Measurements from ENCODE around the gene OR4C45. TPM values are rescaled to one million over a fixed set of nuclear protein-coding genes. Genes with fewer than 3 reads are reported as not detected.

OR4C45 gene
- total and polyA plus RNA-seq, 9 of the 15 experiments (the other 6 are each of a cell fraction or from before 2014, with no cell fraction given), result not detected

DNA sequence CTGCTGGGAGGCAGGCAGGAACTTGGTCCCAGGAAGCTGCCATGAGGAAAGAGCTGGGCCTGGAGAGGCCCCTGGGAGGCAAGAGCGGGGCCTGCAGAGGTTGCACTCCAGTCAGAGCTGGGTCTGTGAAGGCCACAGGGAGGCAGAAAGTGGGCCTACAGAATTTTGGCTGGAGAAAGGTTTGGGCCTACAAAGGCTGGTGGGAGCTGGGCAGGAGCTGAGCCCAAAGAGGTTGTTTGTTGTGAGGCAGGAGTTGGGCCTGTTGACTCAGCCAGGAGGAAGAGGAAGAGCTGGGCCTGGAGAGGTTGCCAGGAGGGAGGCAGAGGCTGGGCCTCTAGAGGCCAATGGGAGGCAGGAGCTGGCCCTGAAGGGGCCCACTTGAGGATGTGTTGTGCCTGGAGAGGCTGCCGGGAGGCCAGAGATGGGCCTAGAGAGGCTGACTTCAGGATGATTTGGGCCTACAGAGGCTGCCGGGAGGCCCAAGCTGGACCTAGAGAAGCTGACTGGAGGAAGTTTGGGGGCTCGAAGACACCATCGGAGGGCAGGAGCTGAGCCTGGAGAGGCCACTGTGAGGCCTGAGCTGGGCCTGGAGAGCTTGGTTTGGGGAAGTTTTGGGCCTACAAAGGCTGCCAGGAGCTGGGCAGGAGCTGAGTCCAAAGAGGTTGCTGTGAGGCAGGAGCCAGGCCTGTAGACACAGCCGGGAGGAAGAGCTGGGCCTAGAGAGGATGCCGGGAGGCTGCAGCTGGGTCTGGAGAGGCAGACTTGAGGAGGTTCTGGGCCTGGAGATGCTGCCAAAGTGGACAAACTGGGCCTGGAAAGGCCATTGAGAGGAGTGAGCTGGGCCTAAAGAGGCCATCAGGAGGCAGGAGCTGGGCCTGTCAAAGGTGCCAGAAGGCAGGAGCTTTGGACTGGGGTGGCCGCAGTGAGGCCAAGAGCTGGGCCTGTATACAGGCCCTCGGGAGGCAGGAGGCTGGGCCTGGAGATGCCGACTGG is 40.7 kb downstream of the OR4C45 start:
- H4K20me1 ChIP-seq (replicated peaks; ENCODE audit: control insufficient read depth, insufficient read depth, low read length), result no peaks in the 10 kb centered on the region
- H3K9me1 ChIP-seq (ENCODE audit: control insufficient read depth, insufficient read depth, low read length), result no peaks in the 10 kb centered on the region
- H3K4me3 ChIP-seq, result no peak overlapping the region
- no peak for ATAC-seq
- ChIA-PET POLR2A (no interaction called here), CTCF (ENCODE audit: low intra/inter-chr PET ratio) (no interaction called here)
- TF ChIP-seq, protein P1, sequence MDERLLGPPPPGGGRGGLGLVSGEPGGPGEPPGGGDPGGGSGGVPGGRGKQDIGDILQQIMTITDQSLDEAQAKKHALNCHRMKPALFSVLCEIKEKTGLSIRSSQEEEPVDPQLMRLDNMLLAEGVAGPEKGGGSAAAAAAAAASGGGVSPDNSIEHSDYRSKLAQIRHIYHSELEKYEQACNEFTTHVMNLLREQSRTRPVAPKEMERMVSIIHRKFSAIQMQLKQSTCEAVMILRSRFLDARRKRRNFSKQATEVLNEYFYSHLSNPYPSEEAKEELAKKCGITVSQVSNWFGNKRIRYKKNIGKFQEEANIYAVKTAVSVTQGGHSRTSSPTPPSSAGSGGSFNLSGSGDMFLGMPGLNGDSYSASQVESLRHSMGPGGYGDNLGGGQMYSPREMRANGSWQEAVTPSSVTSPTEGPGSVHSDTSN (CRISPR knock-in tag; IDR thresholded peaks at IDR 0.05; ENCODE audit: low read depth), result no peak
- TF ChIP-seq, protein P1 (tag; conservative IDR thresholded peaks at IDR 0.05; ENCODE audit: low read depth), result no peak
- TF ChIP-seq ATF7 (IDR thresholded peaks at IDR 0.05) (no peak), DACH1 (IDR thresholded peaks at IDR 0.05; ENCODE audit: partially characterized antibody) (no peak), SRSF9 (IDR thresholded peaks at IDR 0.05; ENCODE audit: borderline replicate concordance, low read depth, low read length) (no peak), PRMT5 (CRISPR knock-in tag; IDR thresholded peaks at IDR 0.05) (no peak), TAF7 (tag; IDR thresholded peaks at IDR 0.05) (no peak), CHD4 (IDR thresholded peaks at IDR 0.05; ENCODE audit: insufficient read depth, insufficient replicate concordance, low read depth, low read length, poor library complexity, severe bottlenecking) (no peak), GABPB2 (CRISPR knock-in tag; conservative IDR thresholded peaks at IDR 0.05) (no peak), EWSR1 (IDR thresholded peaks at IDR 0.05; ENCODE audit: borderline replicate concordance, low read depth, partially characterized antibody) (no peak)
- no peak for FAIRE-seq
- DNase-seq (ENCODE audit: extremely low read depth in 1 of 4, low spot score in 3 of 4), result no peak
- H3K4me2 ChIP-seq (ENCODE audit: insufficient read depth, low read length), result no peak overlapping the region
- no peaks in the 10 kb centered on the region for H3K36me3 ChIP-seq (ENCODE audit: control insufficient read depth, insufficient read depth, low read length)
- H3K9me3 ChIP-seq (replicated peaks; ENCODE audit: control insufficient read depth, insufficient read depth, low read depth, low read length), result no peaks in the 10 kb centered on the region; the same call in 1 of the 2 replicates
- no peaks in the 10 kb centered on the region for H3K27me3 ChIP-seq (ENCODE audit: control insufficient read depth in 2 of 2, insufficient read depth in 2 of 2, low read length in 2 of 2)
- H2AFZ ChIP-seq (ENCODE audit: low read depth, low read length), result no peak overlapping the region
- in situ Hi-C loops (cut with MboI), result no loop called here
- H3K79me2 ChIP-seq (ENCODE audit: control insufficient read depth, insufficient read depth, low read length), result no peaks in the 10 kb centered on the region
- H3K27ac ChIP-seq (ENCODE audit: extremely low read depth, low read depth, low read length), result no peak overlapping the region
- no TSS peak for BruUV-seq (replicated peaks)
- H3K4me1 ChIP-seq (replicated peaks in 1 of 2; ENCODE audit: control insufficient read depth in 2 of 2, insufficient read depth in 2 of 2, low read length in 2 of 2), result no peaks in the 10 kb centered on the region
- 5% methylated on average over 4 of the region's 10 CpGs for WGBS (ENCODE audit: insufficient coverage, low coverage, missing lambda C conversion rate)
- intact Hi-C loops (cut with micrococcal nuclease), result no loop called here
- no peak overlapping the region for H3K9ac ChIP-seq (ENCODE audit: insufficient read depth in 1 of 2, low read depth in 2 of 2, low read length in 2 of 2)

Data from K562 (cell line).